OCI-LY7 (cell line): ENCODE data around the gene PROSER2. TPM values are rescaled to one million over a fixed set of nuclear protein-coding genes. Genes with fewer than 3 reads are reported as not detected.

Source experiments
- BruUV-seq: library from RNA; stranded (reverse); fragments of 400-500 nt; replicated peaks from 2 replicates; lab custom pipeline; 2021; lab: Mats Ljungman, UMichigan
- CTCF ChIA-PET: fragments of 300-600 bp; sonication (Branson Sonifier 250); formaldehyde crosslinking; loops from one replicate; lab custom pipeline; 2022; ENCODE audit warnings: antibody characterized with exemption; ENCODE audit not compliant: unreplicated experiment; lab: Charles Lee
- POLR2A ChIA-PET: fragments of 300-600 bp; sonication (Branson Sonifier 250); formaldehyde crosslinking; loops from one replicate; lab custom pipeline; 2022; ENCODE audit warnings: antibody characterized with exemption; lab: Charles Lee
- DNase-seq: peaks from one replicate; pipeline ENCODE4 v3.0.0-alpha.2; 2015; ENCODE audit warnings: low spot score
- H2AFZ ChIP-seq: fragments of 200-600 bp; sonication (generic), shearing (Covaris generic); 2 replicates; pipeline ENCODE4 v1.6.1; 2014; ENCODE audit warnings: mild to moderate bottlenecking, antibody characterized with exemption, low read length, moderate library complexity
- H3K27ac ChIP-seq: fragments of 200-600 bp; sonication (generic); 2 replicates; pipeline ENCODE4 v1.5.1; 2014; ENCODE audit warnings: mixed run types, low read depth, mild to moderate bottlenecking, moderate library complexity, low read length, inconsistent platforms; ENCODE audit not compliant: poor library complexity, severe bottlenecking
- H3K36me3 ChIP-seq: fragments of 200-600 bp; sonication (generic); 2 replicates; pipeline ENCODE4 v1.6.1; 2014; ENCODE audit warnings: mild to moderate bottlenecking, antibody characterized with exemption, low read length, moderate library complexity, mixed read lengths; ENCODE audit not compliant: insufficient read depth
- H3K4me1 ChIP-seq: fragments of 200-600 bp; sonication (generic); 2 replicates; pipeline ENCODE4 v1.5.1; 2014; ENCODE audit warnings: mild to moderate bottlenecking, low read length; ENCODE audit not compliant: insufficient read depth, poor library complexity, severe bottlenecking
- H3K4me2 ChIP-seq: fragments of 200-600 bp; sonication (generic); 2 replicates; pipeline ENCODE4 v1.6.1; 2014; ENCODE audit warnings: mild to moderate bottlenecking, low read length
- H3K4me3 ChIP-seq: fragments of 200-600 bp; sonication (generic); 2 replicates; pipeline ENCODE4 v1.5.1; 2014; ENCODE audit warnings: mild to moderate bottlenecking, low read depth, low read length; ENCODE audit not compliant: poor library complexity, severe bottlenecking
- H3K79me2 ChIP-seq: fragments of 200-600 bp; sonication (generic); 2 replicates; pipeline ENCODE4 v1.6.1; 2016; ENCODE audit warnings: low read depth, mild to moderate bottlenecking, low read length, moderate library complexity, mixed read lengths; ENCODE audit not compliant: insufficient read depth
- H3K9me2 ChIP-seq: fragments of 200-600 bp; sonication (generic); 2 replicates; pipeline ENCODE4 v1.6.1; 2016; ENCODE audit warnings: mild to moderate bottlenecking, low read length, mixed read lengths; ENCODE audit not compliant: insufficient read depth
- H3K9me3 ChIP-seq: fragments of 200-600 bp; sonication (generic); 2 replicates; pipeline ENCODE4 v1.6.1; 2014; ENCODE audit warnings: mild to moderate bottlenecking, mixed run types, low read length, mixed read lengths
- H4K20me1 ChIP-seq: fragments of 200-600 bp; sonication (generic); 2 replicates; pipeline ENCODE4 v1.6.1; 2014; ENCODE audit warnings: mild to moderate bottlenecking, antibody characterized with exemption, low read length, moderate library complexity, mixed read lengths; ENCODE audit not compliant: insufficient read depth
- EZH2phosphoT487 ChIP-seq: fragments of 200-600 bp; sonication (generic); IDR thresholded peaks from 2 replicates; pipeline ENCODE4 v1.6.1; 2018; ENCODE audit warnings: low read depth, borderline replicate concordance, mild to moderate bottlenecking, mixed run types, antibody characterized with exemption, low read length, moderate library complexity, mixed read lengths
- intact Hi-C: fragments of 100-400 bp; cut with micrococcal nuclease; formaldehyde crosslinking; loops from one replicate; pipeline ENCODE4 v1.10.0; 2022; ENCODE audit not compliant: unreplicated experiment
- total RNA-seq, 2 experiments: library from RNA; depleted of rRNA in 1 of 2; stranded (reverse); fragments of >200 nt in 1 of 2; shearing (Covaris generic) in 1 of 2; gene quantifications; 2 replicates each; pipeline ENCODE4 v1.2.3, GENCODE V29; 2014 to 2022
- TF ChIP-seq, protein P1 (sequence below): fragments of 200-600 bp; sonication (generic); conservative IDR thresholded peaks from 2 replicates; pipeline ENCODE4 v1.5.1; 2014; ENCODE audit warnings: mild to moderate bottlenecking, antibody characterized with exemption, low read length, moderate library complexity, mixed read lengths

Gene PROSER2
- total RNA-seq, 2 experiments from 2014 or later, result not detected

GRCh38 chr10:11825796-11826414 is 2.7 kb downstream of the PROSER2 start:
- intact Hi-C loops, result no loop called here
- Histone ChIP-seq H3K4me1 (no peaks in the 10 kb centered on the region), H3K79me2 (no peaks in the 10 kb centered on the region), H3K9me2 (no peaks in the 10 kb centered on the region), H2AFZ (no peak overlapping the region), H4K20me1 (no peaks in the 10 kb centered on the region), H3K27ac (no peak overlapping the region), H3K36me3 (no peaks in the 10 kb centered on the region), H3K9me3 (no peaks in the 10 kb centered on the region), H3K4me3 (no peak overlapping the region), H3K4me2 (no peak overlapping the region)
- CTCF ChIA-PET, result no interaction called here
- POLR2A ChIA-PET, result no interaction called here
- DNase-seq, result no peak
- no TSS peak for BruUV-seq
- TF ChIP-seq, protein P1, sequence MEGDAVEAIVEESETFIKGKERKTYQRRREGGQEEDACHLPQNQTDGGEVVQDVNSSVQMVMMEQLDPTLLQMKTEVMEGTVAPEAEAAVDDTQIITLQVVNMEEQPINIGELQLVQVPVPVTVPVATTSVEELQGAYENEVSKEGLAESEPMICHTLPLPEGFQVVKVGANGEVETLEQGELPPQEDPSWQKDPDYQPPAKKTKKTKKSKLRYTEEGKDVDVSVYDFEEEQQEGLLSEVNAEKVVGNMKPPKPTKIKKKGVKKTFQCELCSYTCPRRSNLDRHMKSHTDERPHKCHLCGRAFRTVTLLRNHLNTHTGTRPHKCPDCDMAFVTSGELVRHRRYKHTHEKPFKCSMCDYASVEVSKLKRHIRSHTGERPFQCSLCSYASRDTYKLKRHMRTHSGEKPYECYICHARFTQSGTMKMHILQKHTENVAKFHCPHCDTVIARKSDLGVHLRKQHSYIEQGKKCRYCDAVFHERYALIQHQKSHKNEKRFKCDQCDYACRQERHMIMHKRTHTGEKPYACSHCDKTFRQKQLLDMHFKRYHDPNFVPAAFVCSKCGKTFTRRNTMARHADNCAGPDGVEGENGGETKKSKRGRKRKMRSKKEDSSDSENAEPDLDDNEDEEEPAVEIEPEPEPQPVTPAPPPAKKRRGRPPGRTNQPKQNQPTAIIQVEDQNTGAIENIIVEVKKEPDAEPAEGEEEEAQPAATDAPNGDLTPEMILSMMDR, result no peak
- no peak for TF ChIP-seq EZH2phosphoT487

DNA sequence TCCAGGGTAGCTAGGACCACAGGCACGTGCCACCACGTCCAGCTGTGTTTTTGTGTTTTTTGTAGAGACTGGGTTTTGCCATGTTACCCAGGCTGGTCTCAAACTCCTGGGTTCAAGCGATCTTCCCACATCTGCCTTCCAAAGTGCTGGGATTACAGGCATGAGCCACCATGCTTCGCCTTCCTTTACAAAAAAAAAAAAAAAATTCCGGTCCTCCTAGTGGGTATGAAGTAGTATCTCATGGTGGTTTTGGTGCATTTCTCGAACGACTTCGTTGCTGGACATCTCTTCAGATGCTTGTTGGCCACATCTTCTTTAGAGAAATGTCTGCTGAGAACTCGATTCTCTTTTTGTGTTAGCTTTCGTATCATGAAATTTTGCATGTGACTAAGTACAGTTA is 3.9 kb downstream of the PROSER2 start:
- no peak overlapping the region for H2AFZ ChIP-seq
- no peak overlapping the region for H3K4me2 ChIP-seq
- no peaks in the 10 kb centered on the region for H3K79me2 ChIP-seq
- H3K9me3 ChIP-seq, result no peaks in the 10 kb centered on the region
- no TSS peak for BruUV-seq
- TF ChIP-seq, protein P1, result no peak
- TF ChIP-seq EZH2phosphoT487, result no peak
- no peak overlapping the region for H3K4me3 ChIP-seq
- DNase-seq, result no peak
- CTCF ChIA-PET, result interaction anchor here (0.6 kb wide), 1 partner anchor 247 kb away, joined by 3 read pairs; no protein-coding TSS in a partner anchor
- H3K9me2 ChIP-seq, result no peaks in the 10 kb centered on the region
- H3K27ac ChIP-seq, result no peak overlapping the region
- POLR2A ChIA-PET, result interaction anchor here (0.5 to 0.7 kb wide), 2 partner anchors 34 to 217 kb away, joined by 3 to 5 read pairs; no protein-coding TSS in a partner anchor
- H3K4me1 ChIP-seq, result no peaks in the 10 kb centered on the region
- intact Hi-C loops, result no loop called here
- no peaks in the 10 kb centered on the region for H3K36me3 ChIP-seq
- H4K20me1 ChIP-seq, result no peaks in the 10 kb centered on the region

DNA sequence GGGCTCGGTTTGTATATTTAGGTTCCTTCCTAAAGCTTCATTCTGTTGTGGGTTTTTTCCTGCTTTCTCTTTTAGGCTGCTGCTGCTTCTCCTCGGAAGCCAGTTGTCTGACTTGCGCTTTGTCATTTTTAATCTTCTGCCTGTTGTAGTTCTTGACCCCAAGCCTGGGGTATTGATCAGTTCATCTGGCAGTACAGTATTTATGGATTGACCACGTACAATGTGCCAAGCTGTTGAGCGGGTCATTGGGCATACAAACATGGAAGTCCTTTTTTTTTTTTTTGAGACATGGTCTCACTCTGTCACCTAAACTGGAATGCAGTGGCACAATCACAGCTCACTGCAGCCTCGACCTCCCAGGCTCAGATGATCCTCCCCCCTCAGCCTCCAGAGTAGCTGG is 4.3 kb downstream of the PROSER2 start:
- no TSS peak for BruUV-seq
- Histone ChIP-seq H3K4me3 (no peak overlapping the region), H3K9me3 (no peaks in the 10 kb centered on the region), H3K79me2 (no peaks in the 10 kb centered on the region), H3K9me2 (no peaks in the 10 kb centered on the region), H4K20me1 (no peaks in the 10 kb centered on the region), H3K4me2 (no peak overlapping the region), H3K27ac (no peak overlapping the region), H3K36me3 (no peaks in the 10 kb centered on the region), H3K4me1 (no peaks in the 10 kb centered on the region), H2AFZ (no peak overlapping the region)
- TF ChIP-seq, protein P1, result no peak
- TF ChIP-seq EZH2phosphoT487, result no peak
- CTCF ChIA-PET, result no interaction called here
- intact Hi-C loops, result no loop called here
- POLR2A ChIA-PET, result interaction anchor here (0.6 to 0.7 kb wide), 2 partner anchors 14 to 35 kb away, joined by 3 read pairs; no protein-coding TSS in a partner anchor
- no peak for DNase-seq
